Ascending aorta (tissue), 2 donors: ENCODE data around the gene CRIP2. TPM values are rescaled to one million over a fixed set of nuclear protein-coding genes. Genes with fewer than 3 reads are reported as not detected.

Source experiments
- DNase-seq, 2 donors: peaks; one replicate each; pipeline ENCODE4 v3.0.0-alpha.2; 2019; ENCODE audit warnings: low spot score in 2 of 2
- H3K27ac ChIP-seq, 2 donors: fragments of 200-600 bp; sonication (generic); one replicate each; pipeline ENCODE4 v1.5.1; 2016 to 2017; ENCODE audit warnings: mild to moderate bottlenecking in 1 of 2
- H3K27me3 ChIP-seq: fragments of 200-600 bp; sonication (generic); one replicate; pipeline ENCODE4 v1.5.1; 2017
- H3K36me3 ChIP-seq, 2 donors: fragments of 200-600 bp; sonication (generic); one replicate each; pipeline ENCODE4 v1.5.1; 2016
- H3K4me1 ChIP-seq, 2 donors: fragments of 200-600 bp; sonication (generic); one replicate each; pipeline ENCODE4 v1.5.1; 2016 to 2017; ENCODE audit warnings: mild to moderate bottlenecking in 1 of 2
- H3K4me3 ChIP-seq, 2 donors: fragments of 200-600 bp; sonication (generic); one replicate each; pipeline ENCODE4 v1.5.1; 2016 to 2017; ENCODE audit warnings: mild to moderate bottlenecking in 1 of 2
- H3K9me3 ChIP-seq, 2 donors: fragments of 200-600 bp; sonication (generic); one replicate each; pipeline ENCODE4 v1.5.1; 2016
- CTCF ChIP-seq, 3 experiments: fragments of 200-600 bp in 2 of 3; fragments of 450-650 bp in 1 of 3; sonication (generic) in 2 of 3; IDR thresholded peaks; one replicate each; pipeline ENCODE4 v1.5.1; 2016 to 2019; ENCODE audit warnings: antibody characterized with exemption in 3 of 3, mild to moderate bottlenecking in 1 of 3, moderate library complexity in 1 of 3
- intact Hi-C: fragments of 100-400 bp; cut with DNase I; formaldehyde crosslinking; loops from one replicate; pipeline ENCODE4 v1.15.1; 2023
- total RNA-seq: library from RNA; depleted of rRNA; stranded (reverse); fragments of >200 nt; gene quantifications from one replicate; pipeline ENCODE4 v1.1.0, GENCODE V29; 2016

CRIP2 gene
- total RNA-seq, 1 donor from 2014 or later: 665 TPM

- intact Hi-C loops: loop anchor here (10.0 kb wide), 3 partner anchors 458 to 798 kb away; partner anchors contain the start of genes CDCA4 and INF2
- no peaks in the 10 kb centered on the region for H3K9me3 ChIP-seq
- peak overlapping the region; percentile 89 to 99 for H3K27ac ChIP-seq
- DNase-seq: no peak
- H3K4me3 ChIP-seq: peak overlapping the region in 1 of 2 donors; percentile 58
- peaks cover 31 to 61% of the 10 kb centered on the region in 2 donors for H3K4me1 ChIP-seq
- H3K36me3 ChIP-seq: peaks cover 17 to 19% of the 10 kb centered on the region in 2 donors
- TF ChIP-seq CTCF (IDR thresholded peaks at IDR 0.05): no peak
- H3K27me3 ChIP-seq: no peaks in the 10 kb centered on the region
These were observed 8.0 kb downstream of the CRIP2 start for GRCh38 chr14:105482486-105483110.

- no peak for DNase-seq
- peak overlapping the region; percentile 89 to 99 for H3K27ac ChIP-seq
- H3K36me3 ChIP-seq: peaks cover 14 to 15% of the 10 kb centered on the region in 2 donors
- intact Hi-C loops: loop anchor here (10.0 kb wide), 3 partner anchors 459 to 799 kb away; partner anchors contain the start of genes CDCA4 and INF2
- H3K27me3 ChIP-seq: no peaks in the 10 kb centered on the region
- peaks cover 38 to 66% of the 10 kb centered on the region in 2 donors for H3K4me1 ChIP-seq
- no peaks in the 10 kb centered on the region for H3K9me3 ChIP-seq
- no peak for TF ChIP-seq CTCF (IDR thresholded peaks at IDR 0.05)
- H3K4me3 ChIP-seq: peak overlapping the region in 1 of 2 donors; percentile 58
These were observed 8.9 kb downstream of the CRIP2 start for GRCh38 chr14:105483300-105484068.

- Histone ChIP-seq H3K27ac (peak overlapping the region; percentile 89 to 99), H3K9me3 (no peaks in the 10 kb centered on the region), H3K36me3 (peaks cover 6 to 7% of the 10 kb centered on the region in 2 donors), H3K27me3 (no peaks in the 10 kb centered on the region), H3K4me1 (peaks cover 41 to 75% of the 10 kb centered on the region in 2 donors), H3K4me3 (no peak overlapping the region)
- peak in 1 of 2 donors; percentile 87 for DNase-seq
- intact Hi-C loops: loop anchor here (10.0 kb wide), 3 partner anchors 460 to 800 kb away; partner anchors contain the start of genes CDCA4 and INF2
- no peak for TF ChIP-seq CTCF (IDR thresholded peaks at IDR 0.05)
These were observed 9.7 kb downstream of the CRIP2 start for GRCh38 chr14:105484069-105484996.

GRCh38 chr14:105484997-105485393, 10.4 kb downstream of the CRIP2 start:
- intact Hi-C loops: loop anchor here (10.0 kb wide), 3 partner anchors 460 to 800 kb away; partner anchors contain the start of genes CDCA4 and INF2
- no peaks in the 10 kb centered on the region for H3K9me3 ChIP-seq
- TF ChIP-seq CTCF (IDR thresholded peaks at IDR 0.05): no peak
- H3K4me3 ChIP-seq: no peak overlapping the region
- DNase-seq: no peak
- H3K36me3 ChIP-seq: peaks cover 0 to under 1% of the 10 kb centered on the region in 2 donors
- peak overlapping the region; percentile 89 to 99 for H3K27ac ChIP-seq
- H3K4me1 ChIP-seq: peaks cover 43 to 77% of the 10 kb centered on the region in 2 donors
- H3K27me3 ChIP-seq: no peaks in the 10 kb centered on the region

GRCh38 chr14:105485739-105486162, 11.1 kb downstream of the CRIP2 start:
- peak overlapping the region in 1 of 2 donors; percentile 64 for H3K4me3 ChIP-seq
- DNase-seq: no peak
- H3K27me3 ChIP-seq: no peaks in the 10 kb centered on the region
- intact Hi-C loops: loop anchor here (10.0 kb wide), 3 partner anchors 461 to 801 kb away; partner anchors contain the start of genes CDCA4 and INF2
- peak overlapping the region; percentile 89 to 99 for H3K27ac ChIP-seq
- TF ChIP-seq CTCF (IDR thresholded peaks at IDR 0.05): peak in 2 of 3 experiments; percentile 13 to 29
- H3K4me1 ChIP-seq: peaks cover 40 to 72% of the 10 kb centered on the region in 2 donors
- no peaks in the 10 kb centered on the region for H3K9me3 ChIP-seq
- no peaks in the 10 kb centered on the region for H3K36me3 ChIP-seq
